HepG2 (cell line): ENCODE measurements around the gene MYOM1. TPM values are rescaled to one million over a fixed set of nuclear protein-coding genes. Genes with fewer than 3 reads are reported as not detected.

Experiments
- ATF5 ChIP-seq: sonication (generic); formaldehyde crosslinking; IDR thresholded peaks from 2 replicates; pipeline ENCODE4 v1.4.0; 2020; ENCODE audit warnings: mild to moderate bottlenecking, low read depth, missing genetic modification reagents
- FOXA1 ChIP-seq, 2 experiments: fragments of 450-650 bp in 1 of 2; sonication (generic) in 1 of 2; formaldehyde crosslinking in 1 of 2; IDR thresholded peaks; 2 replicates each; pipeline versions ENCODE4 v1.4.0 to v1.6.1; 2016 to 2020; ENCODE audit warnings: missing genetic modification reagents in 1 of 2
- FOXK1 ChIP-seq: sonication (generic); formaldehyde crosslinking; IDR thresholded peaks from 2 replicates; pipeline ENCODE4 v1.4.0; 2020; ENCODE audit warnings: low read depth, missing genetic modification reagents, borderline replicate concordance
- FOXO4 ChIP-seq: sonication (generic); formaldehyde crosslinking; conservative IDR thresholded peaks from 2 replicates; pipeline ENCODE4 v1.8.1; 2023; ENCODE audit warnings: missing genetic modification reagents
- HES4 ChIP-seq: sonication (generic); formaldehyde crosslinking; IDR thresholded peaks from 2 replicates; pipeline ENCODE4 v1.9.0; 2021; ENCODE audit warnings: mild to moderate bottlenecking, missing genetic modification reagents, borderline replicate concordance
- HMGXB3 ChIP-seq: sonication (generic); formaldehyde crosslinking; IDR thresholded peaks from 2 replicates; pipeline ENCODE4 v1.4.0; 2020; ENCODE audit warnings: missing genetic modification reagents, borderline replicate concordance
- HOMEZ ChIP-seq: IDR thresholded peaks from 2 replicates; pipeline ENCODE4 v1.6.1; 2016; ENCODE audit warnings: low read depth
- KDM6A ChIP-seq: IDR thresholded peaks from 2 replicates; pipeline ENCODE4 v1.6.1; 2016; ENCODE audit warnings: low read depth
- MAFG ChIP-seq: sonication (generic); formaldehyde crosslinking; IDR thresholded peaks from 2 replicates; pipeline ENCODE4 v1.5.1; 2020; ENCODE audit warnings: mild to moderate bottlenecking, missing genetic modification reagents
- MYNN ChIP-seq: sonication (generic); formaldehyde crosslinking; IDR thresholded peaks from 2 replicates; pipeline ENCODE4 v1.4.0; 2020; ENCODE audit warnings: mild to moderate bottlenecking, low read depth, missing genetic modification reagents
- NCOA5 ChIP-seq: sonication (generic); formaldehyde crosslinking; IDR thresholded peaks from 2 replicates; pipeline ENCODE4 v1.4.0; 2020; ENCODE audit warnings: missing genetic modification reagents
- NR1H2 ChIP-seq: sonication (generic); formaldehyde crosslinking; IDR thresholded peaks from 2 replicates; pipeline ENCODE4 v1.8.1; 2022; ENCODE audit warnings: low read depth, missing genetic modification reagents, borderline replicate concordance
- SAP130 ChIP-seq: IDR thresholded peaks from 2 replicates; pipeline ENCODE4 v1.6.1; 2016; ENCODE audit warnings: low read depth
- ZNF207 ChIP-seq: fragments of 450-650 bp; IDR thresholded peaks from 2 replicates; pipeline ENCODE4 v1.6.1; 2016; ENCODE audit warnings: antibody characterized with exemption, borderline replicate concordance
- ZNF3 ChIP-seq: IDR thresholded peaks from 2 replicates; pipeline ENCODE4 v1.7.0; 2017; ENCODE audit warnings: inconsistent platforms
- ZNF512B ChIP-seq: sonication (generic); formaldehyde crosslinking; IDR thresholded peaks from 2 replicates; pipeline ENCODE4 v1.5.1; 2020; ENCODE audit warnings: missing genetic modification reagents, mild to moderate bottlenecking, borderline replicate concordance
- ZNF784 ChIP-seq: sonication (generic); formaldehyde crosslinking; IDR thresholded peaks from 2 replicates; pipeline ENCODE4 v1.5.1; 2020; ENCODE audit warnings: missing genetic modification reagents, mild to moderate bottlenecking, borderline replicate concordance
- polyA plus RNA-seq, 8 experiments: library from polyadenylated mRNA; depleted of rRNA in 3 of 8; stranded (reverse) in 7 of 8; unstranded in 1 of 8; fragments of >200 nt; fragmentation: Illumina TruSeq in 4 of 8; extraction: Trizol in 4 of 8; gene quantifications; 2 replicates each; pipeline versions ENCODE4 v1.2.1 to v1.2.3, GENCODE V29; 2011 to 2016; ENCODE audit warnings: low read depth in 4 of 8, missing spikeins in 1 of 8, mixed read lengths in 1 of 8; ENCODE audit not compliant: insufficient read depth in 1 of 8
- total RNA-seq, 5 experiments: library from RNA; depleted of rRNA; stranded (reverse); fragments of >200 nt; fragmentation: Illumina TruSeq; extraction: Trizol; gene quantifications; 2 replicates each; pipeline ENCODE4 v1.2.3, GENCODE V29; 2016; ENCODE audit warnings: low read depth in 1 of 5

Gene MYOM1
- total and polyA plus RNA-seq, 2 of the 13 experiments (the other 11 are each of a cell fraction or from before 2014, with no cell fraction given) = 0.46 to 0.98 TPM

- TF ChIP-seq ZNF512B (CRISPR knock-in tag) (no peak), HOMEZ (CRISPR knock-in tag) (peak; percentile 31; the same call in 1 of the 2 replicates), NR1H2 (CRISPR knock-in tag) (no peak), ZNF784 (CRISPR knock-in tag) (no peak), FOXA1 (IDR thresholded peaks at IDR 0.05) (no peak), FOXA1 (CRISPR knock-in tag; IDR thresholded peaks at IDR 0.05) (no peak), ZNF3 (CRISPR knock-in tag) (no peak), MYNN (CRISPR knock-in tag) (no peak), KDM6A (CRISPR knock-in tag) (no peak), HMGXB3 (CRISPR knock-in tag) (0 out of 2 replicates have a peak, but pooled peaks have one; percentile 24), HES4 (no peak), SAP130 (peak; percentile 45; the same call in 1 of the 2 replicates), ZNF207 (no peak), FOXO4 (CRISPR knock-in tag) (no peak), NCOA5 (CRISPR knock-in tag) (no peak), FOXK1 (CRISPR knock-in tag) (0 out of 2 replicates have a peak, but pooled peaks have one; percentile 28), MAFG (CRISPR knock-in tag) (no peak), ATF5 (CRISPR knock-in tag) (no peak)
Measured at GRCh38 chr18:3211236-3211992, 8.4 kb downstream of the MYOM1 start (continued).
